Measurements from ENCODE around the gene RTP3.
"Not testable (repeated sequence)": the region's sequence is repeated elsewhere in the genome, so short reads cannot be mapped to it uniquely, and the experiment has no call there.

Gene RTP3

GRCh38 chr3:46492890-46493547 lies 4.8 kb upstream of the RTP3 start:
- DNase-seq: no peak

GRCh38 chr3:46494491-46494890 lies 3.3 kb upstream of the RTP3 start:
- DNase-seq: not testable (repeated sequence)

GRCh38 chr3:46495901-46496456 lies 1.8 kb upstream of the RTP3 start:
- DNase-seq: no peak

- DNase-seq: peak; percentile 0
Measured at GRCh38 chr3:46496746-46497555, 825 bp upstream of the RTP3 start.

GRCh38 chr3:46498916-46499519 lies 1.2 kb downstream of the RTP3 start:
- no peak for DNase-seq

- no peak for DNase-seq
Measured at GRCh38 chr3:46500656-46501635, 3.2 kb downstream of the RTP3 start.

GRCh38 chr3:46501702-46502101 lies 3.9 kb downstream of the RTP3 start:
- no peak for DNase-seq

- DNase-seq: no peak
Measured at GRCh38 chr3:46503200-46503874, 5.6 kb downstream of the RTP3 start.

GRCh38 chr3:46504789-46505188 lies 7.0 kb downstream of the RTP3 start:
- no peak for DNase-seq

GRCh38 chr3:46505953-46506352 lies 8.2 kb downstream of the RTP3 start:
- no peak for DNase-seq

- no peak for DNase-seq
Measured at GRCh38 chr3:46506526-46506925, 8.8 kb downstream of the RTP3 start.

GRCh38 chr3:46508850-46509591 lies 11.2 kb downstream of the RTP3 start:
- DNase-seq: no peak

- no peak for DNase-seq
Measured at GRCh38 chr3:46509661-46510187, 11.9 kb downstream of the RTP3 start.

GRCh38 chr3:46512191-46512749 lies 14.5 kb downstream of the RTP3 start:
- no peak for DNase-seq

GRCh38 chr3:46516521-46516920 lies 18.7 kb downstream of the RTP3 start:
- no peak for DNase-seq

- DNase-seq: no peak
Measured at GRCh38 chr3:46517016-46517783, 19.4 kb downstream of the RTP3 start.

GRCh38 chr3:46517784-46518181 lies 20.0 kb downstream of the RTP3 start:
- DNase-seq: no peak

GRCh38 chr3:46519952-46520351 lies 22.2 kb downstream of the RTP3 start:
- no peak for DNase-seq

- no peak for DNase-seq
Measured at GRCh38 chr3:46520531-46520930, 22.8 kb downstream of the RTP3 start.

GRCh38 chr3:46521096-46521495 lies 23.3 kb downstream of the RTP3 start:
- no peak for DNase-seq
